HG02970 (cell line): ENCODE measurements around the gene SACM1L.
"Not testable (repeated sequence)": the region's sequence is repeated elsewhere in the genome, so short reads cannot be mapped to it uniquely, and the experiment has no call there.

ENCODE experiments used
- ATAC-seq: cut with Tn5 transposase; IDR thresholded peaks from one replicate; pipeline ENCODE4 v1.9.1; 2021; ENCODE audit warnings: mild to moderate bottlenecking, moderate library complexity, moderate number of reproducible peaks; ENCODE audit not compliant: unreplicated experiment, low FRiP score

Gene SACM1L

GRCh38 chr3:45736707-45737106, 47.5 kb downstream of the SACM1L start:
- ATAC-seq: no peak

- ATAC-seq: no peak
Measured at GRCh38 chr3:45737234-45737633, 48.0 kb downstream of the SACM1L start.

- no peak for ATAC-seq
Measured at GRCh38 chr3:45739991-45740390, 50.8 kb downstream of the SACM1L start.

DNA sequence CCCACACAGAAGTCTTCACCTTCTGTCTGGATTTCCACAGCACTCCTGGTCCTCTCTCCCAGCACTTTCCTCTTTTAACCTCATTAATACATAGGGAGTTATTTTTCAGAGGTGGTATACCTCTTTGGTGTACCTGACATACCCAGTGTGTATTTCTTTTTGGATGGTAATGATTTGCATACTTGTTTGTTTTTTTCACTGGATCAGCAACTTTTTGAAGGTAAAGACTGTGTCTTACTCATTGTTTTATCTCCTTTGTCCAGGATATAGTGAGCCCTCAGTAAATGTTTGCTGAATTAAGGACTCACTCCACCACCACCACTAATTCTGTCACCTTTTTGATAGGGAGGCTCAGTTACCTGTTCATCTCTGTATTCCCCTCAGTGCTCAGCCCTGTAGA, 52.1 kb downstream of the SACM1L start:
- no peak for ATAC-seq

GRCh38 chr3:45741742-45742460, 52.7 kb downstream of the SACM1L start:
- ATAC-seq: no peak

GRCh38 chr3:45742461-45743089, 53.4 kb downstream of the SACM1L start:
- no peak for ATAC-seq

- no peak for ATAC-seq
Measured at GRCh38 chr3:45746165-45746776, 57.1 kb downstream of the SACM1L start.

- no peak for ATAC-seq
Measured at GRCh38 chr3:45746777-45747622, 57.8 kb downstream of the SACM1L start.

GRCh38 chr3:45748068-45748467, 58.9 kb downstream of the SACM1L start:
- ATAC-seq: no peak

DNA sequence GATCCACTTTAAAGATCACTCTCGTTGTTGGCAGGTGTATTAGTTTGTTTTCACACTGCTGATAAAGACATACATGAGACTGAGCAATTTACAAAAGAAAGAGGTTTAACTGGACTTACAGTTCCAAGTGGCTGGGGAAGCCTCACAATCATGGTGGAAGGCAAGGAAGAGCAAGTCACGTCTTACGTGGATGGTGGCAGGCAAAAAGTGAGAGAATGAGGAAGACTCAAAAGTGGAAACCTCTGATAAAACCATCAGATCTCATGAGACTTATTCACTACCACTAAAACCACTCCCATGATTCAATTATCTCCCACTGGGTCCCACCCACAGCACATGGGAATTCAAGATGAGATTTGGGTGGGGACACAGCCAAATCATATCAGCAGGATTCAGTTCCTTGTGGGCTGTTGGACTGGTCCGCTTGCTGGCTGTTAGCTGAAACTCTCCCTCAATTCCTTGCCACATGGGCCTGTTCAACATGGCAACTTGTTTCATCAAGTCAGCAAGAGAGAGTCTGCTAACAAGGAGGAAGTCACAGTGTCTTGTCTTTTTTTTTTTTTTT, 59.9 kb downstream of the SACM1L start:
- ATAC-seq: not testable (repeated sequence)

DNA sequence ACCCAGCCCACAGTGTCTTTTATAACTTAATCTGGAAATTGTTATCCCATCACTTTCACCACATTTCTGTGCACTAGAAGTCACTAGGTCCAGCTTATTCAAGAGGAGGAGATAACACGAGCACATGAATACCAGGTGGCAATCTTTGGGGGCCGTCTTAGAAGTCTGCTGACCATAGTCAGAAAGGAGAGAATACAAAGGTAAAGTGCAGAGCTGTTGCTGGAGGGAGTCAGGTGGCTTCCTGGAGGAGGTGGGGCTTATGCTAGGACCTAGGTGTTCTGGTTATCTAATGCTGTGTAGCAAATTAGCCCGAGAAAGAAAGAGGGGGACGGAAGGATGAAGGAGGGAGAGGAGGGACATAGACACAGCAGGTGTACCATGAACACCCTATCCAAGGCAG, 60.7 kb downstream of the SACM1L start:
- no peak for ATAC-seq

GRCh38 chr3:45751537-45752242, 62.5 kb downstream of the SACM1L start:
- no peak for ATAC-seq

DNA sequence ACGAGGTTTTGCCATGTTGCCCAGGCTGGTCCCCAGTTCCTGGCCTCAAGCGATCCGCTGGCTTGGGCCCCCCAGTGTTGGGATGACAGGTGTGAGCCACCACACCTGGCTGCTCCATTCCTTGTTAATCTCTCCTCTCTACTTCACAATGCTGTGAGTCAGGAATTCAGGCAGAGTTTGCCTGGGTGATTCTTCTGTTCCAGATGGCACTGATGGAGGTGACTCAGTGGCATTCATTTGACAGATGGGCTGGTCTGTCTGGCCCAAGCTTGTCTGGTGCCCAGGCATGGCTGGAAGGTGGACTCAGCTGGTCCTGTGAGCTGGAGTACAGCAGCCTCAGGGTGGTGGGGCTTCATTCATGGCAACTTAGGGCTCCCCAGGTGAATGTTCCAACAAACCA, 63.9 kb downstream of the SACM1L start:
- no peak for ATAC-seq

DNA sequence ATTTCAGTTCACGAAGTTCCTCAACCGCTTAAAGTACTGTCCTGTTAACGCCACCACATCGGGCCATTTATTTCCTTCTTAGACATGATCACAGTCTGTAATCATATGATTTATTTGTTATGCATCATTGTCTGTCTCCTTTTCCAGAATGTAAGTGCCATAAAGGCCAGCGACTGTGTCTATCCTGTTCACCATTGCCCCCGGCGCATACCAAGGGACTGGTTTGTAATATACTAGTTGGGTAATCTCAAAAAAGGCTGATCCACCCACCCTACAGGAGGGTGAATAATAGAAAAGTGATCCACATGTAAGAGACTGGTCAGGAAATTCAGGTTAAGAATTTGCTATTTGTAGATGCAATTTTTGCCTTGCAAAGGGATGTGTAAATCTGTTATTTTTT, 65.3 kb downstream of the SACM1L start:
- no peak for ATAC-seq

- no peak for ATAC-seq
Measured at GRCh38 chr3:45756055-45756454, 66.9 kb downstream of the SACM1L start.

DNA sequence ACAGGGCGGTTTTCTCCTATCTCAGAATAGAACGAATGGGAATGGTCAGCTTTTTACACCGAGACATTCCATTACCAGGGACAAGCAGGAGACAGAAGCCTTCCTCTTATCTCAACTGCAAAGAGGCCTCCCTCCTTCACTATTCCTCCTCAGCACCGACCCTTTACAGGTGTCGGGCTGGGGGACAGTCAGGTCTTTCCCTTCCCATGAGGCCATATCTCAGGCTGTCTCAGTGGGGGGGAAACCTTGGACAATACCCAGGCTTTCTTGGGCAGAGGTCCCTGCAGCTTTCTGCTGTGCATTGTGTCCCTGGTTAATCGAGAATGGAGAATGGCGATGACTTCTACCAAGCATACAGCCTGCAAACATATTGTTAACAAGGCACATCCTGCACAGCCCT, 67.9 kb downstream of the SACM1L start:
- ATAC-seq: not testable (repeated sequence)

- ATAC-seq: no peak
Measured at GRCh38 chr3:45758871-45759270, 69.7 kb downstream of the SACM1L start.

DNA sequence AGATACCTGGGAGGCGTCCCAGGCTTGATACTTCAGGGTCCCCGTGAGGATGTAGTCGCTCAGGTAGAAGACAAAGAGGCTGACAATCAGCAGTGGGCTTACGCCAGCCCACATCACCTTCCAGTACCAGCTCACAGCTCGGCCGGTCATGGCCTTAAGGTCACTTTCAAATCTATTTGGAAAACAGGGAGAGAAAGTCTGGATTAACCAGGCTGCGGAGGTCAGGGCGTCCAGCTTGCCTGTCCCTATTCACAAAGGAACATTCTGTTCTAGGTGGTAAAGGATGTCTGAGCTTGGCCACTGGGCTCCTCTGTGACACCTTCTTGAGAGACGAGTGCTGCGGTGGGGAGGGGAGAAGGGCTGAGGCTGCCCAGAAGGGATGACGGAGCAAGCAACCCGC, 70.7 kb downstream of the SACM1L start:
- no peak for ATAC-seq

DNA sequence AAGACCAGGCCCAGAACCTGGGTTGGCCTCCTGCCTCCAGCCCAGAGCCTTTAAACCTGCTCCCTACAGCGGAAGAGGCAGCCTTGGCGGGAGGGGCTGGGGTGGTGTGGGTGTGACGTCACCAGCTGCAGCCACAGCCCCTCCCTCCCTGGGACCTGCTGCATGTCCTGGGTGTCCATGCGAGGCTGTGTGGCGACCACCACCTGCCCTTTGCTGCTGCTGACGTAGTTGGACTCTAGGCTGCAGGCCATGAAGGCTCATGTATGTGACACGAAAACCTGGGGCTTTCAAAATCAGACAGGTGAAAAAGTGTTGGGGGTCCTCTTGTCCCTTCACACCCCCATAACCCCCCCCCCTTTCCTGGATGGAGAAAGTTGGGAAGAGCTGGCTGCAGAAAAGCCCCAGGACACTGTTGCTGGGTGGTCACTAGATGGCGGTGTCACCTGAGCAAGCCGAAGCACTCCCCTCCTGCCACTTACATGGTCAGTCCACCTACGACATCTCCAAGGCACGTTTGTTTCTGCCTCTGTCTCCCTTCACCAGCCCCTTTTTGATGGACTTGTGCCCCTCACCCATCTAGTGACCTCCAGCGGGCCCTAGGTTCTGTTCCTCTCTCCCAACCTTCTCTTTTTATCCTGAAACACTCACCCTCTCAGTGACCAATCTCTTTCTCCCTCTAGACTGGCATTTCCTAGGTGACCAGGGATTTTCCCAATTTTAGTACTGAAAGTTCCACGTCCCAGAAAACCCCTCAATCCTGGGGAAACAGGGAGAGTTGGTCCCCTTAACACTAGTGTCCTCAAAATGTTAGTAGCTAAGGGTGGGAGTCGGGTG, 71.9 kb downstream of the SACM1L start:
- no peak for ATAC-seq
